ENCODE measurements around the gene PSORS1C1. TPM values are rescaled to one million over a fixed set of nuclear protein-coding genes. Genes with fewer than 3 reads are reported as not detected.

PSORS1C1 gene
- total RNA-seq, 1 experiment from 2014 or later: not detected

GRCh38 chr6:31091680-31092079, 22.9 kb upstream of the PSORS1C1 start:
- in situ Hi-C loops (cut with HindIII; ENCODE audit: low pct_unique_long_range_greater_than_20kb, low sequenced_read_pairs): no loop called here
- DNase-seq (ENCODE audit: low read depth, low spot score): no peak

DNA sequence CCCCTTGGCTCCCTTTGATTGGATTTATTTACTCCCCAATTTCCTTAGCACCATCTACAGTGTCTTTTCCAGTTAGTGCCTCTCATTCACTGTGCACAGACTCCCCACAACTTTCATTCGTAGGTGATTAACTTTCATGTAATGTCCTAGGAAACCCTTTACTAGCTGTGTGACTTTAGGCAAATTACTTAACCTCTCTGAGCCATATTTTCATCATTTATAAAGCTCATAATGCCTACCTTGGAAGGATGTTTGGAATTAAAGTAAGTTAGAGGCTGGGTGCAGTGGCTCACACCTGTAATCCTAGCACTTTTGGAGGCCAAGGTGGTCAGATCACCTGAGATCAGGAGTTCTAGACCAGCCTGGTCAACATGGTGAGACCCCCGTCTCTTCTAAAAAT, 22.4 kb upstream of the PSORS1C1 start:
- no peak for DNase-seq (ENCODE audit: low read depth, low spot score)
- in situ Hi-C loops (cut with HindIII; ENCODE audit: low pct_unique_long_range_greater_than_20kb, low sequenced_read_pairs): no loop called here

DNA sequence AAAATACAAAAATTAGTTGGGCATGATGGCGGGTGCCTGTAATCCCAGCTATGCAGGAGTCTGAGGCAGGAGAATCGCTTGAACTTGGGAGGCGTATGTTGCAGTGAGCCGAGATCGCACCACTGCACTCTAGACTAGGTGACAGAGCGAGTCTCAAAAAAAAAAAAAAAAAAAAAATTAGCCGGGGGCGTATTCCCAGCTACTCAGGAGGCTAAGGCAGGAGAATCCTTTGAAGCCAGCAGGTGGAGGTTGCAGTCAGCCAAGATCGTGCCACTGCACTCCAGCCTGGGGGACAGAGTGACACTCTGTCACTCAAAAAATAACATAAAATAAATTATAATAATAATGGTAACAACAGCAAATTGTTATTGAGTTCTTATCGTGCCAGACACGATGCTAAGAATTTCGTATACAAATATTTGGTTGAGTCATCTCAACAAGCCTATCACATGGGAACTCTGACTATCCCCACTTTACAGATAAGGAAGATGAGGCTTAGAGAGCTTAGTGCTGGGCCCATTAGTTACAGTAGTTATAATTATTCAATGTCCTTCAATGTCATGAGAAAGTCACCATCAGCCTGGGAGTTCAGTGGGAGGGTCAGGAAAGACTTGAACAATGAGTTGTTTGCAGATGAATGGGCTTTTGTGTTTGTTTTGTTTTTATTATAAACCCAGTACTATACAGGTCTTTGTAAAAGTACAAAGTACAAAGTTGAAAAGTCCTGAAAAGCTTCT, 21.7 kb upstream of the PSORS1C1 start:
- in situ Hi-C loops (cut with HindIII; ENCODE audit: low pct_unique_long_range_greater_than_20kb, low sequenced_read_pairs): no loop called here
- DNase-seq (ENCODE audit: low read depth, low spot score): peak; percentile 76

DNA sequence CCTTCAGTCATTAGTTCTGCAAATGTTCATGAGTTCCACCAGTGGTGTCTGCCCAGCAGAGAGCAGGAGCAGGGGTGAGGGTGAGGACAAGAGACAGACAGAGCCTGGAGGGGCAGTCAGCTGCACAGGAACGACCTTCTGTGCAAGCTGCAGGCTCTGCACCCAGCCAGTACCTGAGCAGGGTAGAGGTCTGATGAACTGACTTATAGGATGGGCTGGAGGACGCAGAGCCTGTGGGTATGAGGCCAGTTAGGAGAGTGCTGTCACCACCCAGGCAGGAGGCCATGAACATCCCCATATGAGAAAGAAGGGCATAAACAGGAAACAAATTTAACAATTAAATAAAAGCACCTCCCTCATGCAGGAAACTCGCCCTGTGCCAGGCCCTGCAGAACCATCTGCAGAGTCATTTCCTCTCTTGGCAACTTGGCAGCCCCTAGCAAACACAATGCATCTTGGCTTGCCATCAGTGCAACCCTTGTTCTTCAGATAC, 20.2 kb upstream of the PSORS1C1 start:
- in situ Hi-C loops (cut with HindIII; ENCODE audit: low pct_unique_long_range_greater_than_20kb, low sequenced_read_pairs): no loop called here

DNA sequence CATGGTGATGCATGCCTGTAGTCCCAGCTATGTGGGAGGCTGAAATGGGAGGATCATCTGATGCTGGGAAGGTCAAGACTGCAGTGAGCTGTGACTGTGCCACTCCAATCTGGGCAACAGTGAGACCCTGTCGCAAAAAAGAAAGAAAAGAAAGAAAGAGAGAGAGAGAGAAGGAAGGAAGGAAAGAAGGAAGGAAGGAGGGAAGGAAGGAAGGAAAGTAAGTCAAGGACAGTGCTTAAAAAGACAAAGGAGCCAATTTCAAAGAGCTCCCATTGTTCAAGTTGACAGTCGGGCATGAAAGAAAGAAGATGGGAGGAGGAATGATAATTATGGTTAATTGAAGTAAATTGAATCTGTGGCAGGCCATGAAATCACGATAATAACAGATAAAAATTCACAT, 18.4 kb upstream of the PSORS1C1 start:
- in situ Hi-C loops (cut with HindIII; ENCODE audit: low pct_unique_long_range_greater_than_20kb, low sequenced_read_pairs): no loop called here
- DNase-seq (ENCODE audit: low read depth, low spot score): no peak

More for the DNA sequence above, 20.2 kb upstream of the PSORS1C1 start:
- no peak for DNase-seq (ENCODE audit: low read depth, low spot score)

- DNase-seq (ENCODE audit: low read depth, low spot score): no peak
- in situ Hi-C loops (cut with HindIII; ENCODE audit: low pct_unique_long_range_greater_than_20kb, low sequenced_read_pairs): no loop called here
These were observed 17.9 kb upstream of the PSORS1C1 start for GRCh38 chr6:31096656-31097055.

DNA sequence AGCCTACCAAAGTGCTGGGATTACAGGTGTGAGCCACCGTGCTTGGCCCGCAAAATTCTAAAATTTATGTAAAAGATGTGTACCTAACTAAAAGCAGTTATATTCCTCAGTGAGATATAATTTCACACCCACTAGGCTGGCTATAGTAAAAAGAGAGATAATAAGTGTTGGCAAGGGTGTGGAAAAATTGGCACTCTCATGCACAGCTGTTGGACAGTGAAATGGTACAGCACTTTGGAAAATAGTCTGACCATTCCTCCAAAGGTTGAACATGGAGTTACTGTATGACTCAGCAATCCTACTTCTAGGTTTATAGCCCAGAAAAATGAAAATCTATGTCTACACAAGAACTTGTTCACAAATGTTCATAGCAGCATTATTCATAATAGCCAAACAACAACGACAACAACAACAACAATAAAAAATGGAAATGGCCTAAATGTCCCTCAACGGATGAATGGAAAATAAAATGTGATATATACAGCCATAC, 16.1 kb upstream of the PSORS1C1 start:
- in situ Hi-C loops (cut with HindIII; ENCODE audit: low pct_unique_long_range_greater_than_20kb, low sequenced_read_pairs): no loop called here
- no peak for DNase-seq (ENCODE audit: low read depth, low spot score)

- in situ Hi-C loops (cut with HindIII; ENCODE audit: low pct_unique_long_range_greater_than_20kb, low sequenced_read_pairs): no loop called here
- DNase-seq (ENCODE audit: low read depth, low spot score): no peak
These were observed 11.5 kb upstream of the PSORS1C1 start for GRCh38 chr6:31103136-31103535.

DNA sequence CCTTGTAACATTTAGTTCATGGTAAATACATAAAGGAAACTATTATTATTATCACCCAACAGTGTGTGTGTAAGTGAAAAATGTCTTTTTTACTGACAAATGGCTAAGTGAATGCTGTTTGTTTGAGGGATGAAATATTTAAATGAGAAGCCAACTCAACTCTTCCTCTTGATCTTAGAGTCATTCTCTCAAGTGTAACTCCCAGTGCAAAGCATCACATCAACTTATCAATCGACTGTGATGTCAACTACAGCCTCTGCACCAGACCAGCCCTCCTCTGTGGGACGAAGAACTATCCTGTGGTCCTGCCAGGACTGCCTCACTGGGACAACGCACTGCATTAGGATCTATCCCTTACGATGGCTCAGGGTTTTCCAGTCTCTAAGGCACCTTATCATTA, 7.5 kb upstream of the PSORS1C1 start:
- in situ Hi-C loops (cut with HindIII; ENCODE audit: low pct_unique_long_range_greater_than_20kb, low sequenced_read_pairs): no loop called here
- DNase-seq (ENCODE audit: low read depth, low spot score): no peak

- DNase-seq (ENCODE audit: low read depth, low spot score): no peak
- in situ Hi-C loops (cut with HindIII; ENCODE audit: low pct_unique_long_range_greater_than_20kb, low sequenced_read_pairs): no loop called here
These were observed 3.6 kb upstream of the PSORS1C1 start for GRCh38 chr6:31110825-31111582.

DNA sequence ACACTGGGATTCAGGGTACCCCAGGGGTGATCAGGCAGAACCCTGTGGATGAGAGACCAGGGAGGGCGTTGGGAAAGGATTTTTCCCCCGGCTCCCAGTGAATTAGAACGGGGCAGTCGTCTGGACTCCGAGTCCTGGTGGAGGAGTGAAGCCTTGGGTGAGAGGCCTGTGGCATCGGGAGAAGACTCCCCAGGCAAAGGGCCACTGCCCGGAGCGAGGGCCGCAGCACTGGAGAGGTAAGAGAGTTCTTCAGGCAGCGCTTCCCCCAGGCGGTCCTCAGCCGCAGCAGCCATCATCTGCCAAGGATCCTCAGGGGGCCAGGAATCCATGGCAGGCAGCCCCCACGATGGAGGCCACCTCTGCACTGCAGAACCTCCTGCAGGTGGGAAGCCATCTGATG, 2.9 kb upstream of the PSORS1C1 start:
- in situ Hi-C loops (cut with HindIII; ENCODE audit: low pct_unique_long_range_greater_than_20kb, low sequenced_read_pairs): no loop called here
- DNase-seq (ENCODE audit: low read depth, low spot score): no peak

GRCh38 chr6:31112478-31112877, 2.1 kb upstream of the PSORS1C1 start, which contains the start of gene C6orf15:
C6orf15 (minus strand) TSS chr6:31112575; CDS start chr6:31112555, 20 bp downstream.
- DNase-seq (ENCODE audit: low read depth, low spot score): no peak

GRCh38 chr6:31113861-31114540, 599 bp upstream of the PSORS1C1 start:
- in situ Hi-C loops (cut with HindIII; ENCODE audit: low pct_unique_long_range_greater_than_20kb, low sequenced_read_pairs): no loop called here
- no peak for DNase-seq (ENCODE audit: low read depth, low spot score)

More at GRCh38 chr6:31112478-31112877, 2.1 kb upstream of the PSORS1C1 start, which contains the start of gene C6orf15:
- in situ Hi-C loops (cut with HindIII; ENCODE audit: low pct_unique_long_range_greater_than_20kb, low sequenced_read_pairs): no loop called here

GRCh38 chr6:31114970-31115849, 610 bp downstream of the PSORS1C1 start:
- in situ Hi-C loops (cut with HindIII; ENCODE audit: low pct_unique_long_range_greater_than_20kb, low sequenced_read_pairs): no loop called here
- DNase-seq (ENCODE audit: low read depth, low spot score): peak; percentile 75

DNA sequence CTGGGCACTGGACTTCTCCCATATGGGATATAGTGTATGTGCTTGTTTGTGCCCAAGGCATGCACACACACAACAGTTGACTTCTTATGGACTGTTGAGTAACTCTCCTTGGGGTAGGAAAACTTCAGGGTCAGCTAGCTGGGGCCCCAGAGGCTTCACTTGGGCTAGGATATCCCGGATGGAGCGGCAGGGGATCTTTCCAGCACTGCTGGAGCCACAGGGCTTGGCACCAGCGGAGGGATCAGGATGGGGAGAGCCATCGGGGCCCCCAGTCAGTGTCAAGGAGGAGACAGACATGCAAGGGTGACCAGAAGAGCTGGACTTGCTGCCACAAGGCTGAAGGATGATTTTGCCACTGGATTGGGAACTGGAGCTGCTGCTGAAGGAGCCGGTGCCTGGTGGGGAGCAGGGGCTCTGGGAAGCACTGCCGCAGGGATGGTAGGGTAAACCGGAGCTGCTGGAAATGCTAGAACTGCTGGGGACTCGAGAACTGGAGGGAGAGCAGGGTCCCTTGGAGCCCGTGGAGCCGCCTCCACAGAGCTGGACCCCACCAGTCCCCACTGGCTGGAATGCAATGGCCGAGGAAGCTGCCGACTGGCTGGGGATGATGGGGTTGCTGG, 1.5 kb downstream of the PSORS1C1 start:
- in situ Hi-C loops (cut with HindIII; ENCODE audit: low pct_unique_long_range_greater_than_20kb, low sequenced_read_pairs): no loop called here
- no peak for DNase-seq (ENCODE audit: low read depth, low spot score)

DNA sequence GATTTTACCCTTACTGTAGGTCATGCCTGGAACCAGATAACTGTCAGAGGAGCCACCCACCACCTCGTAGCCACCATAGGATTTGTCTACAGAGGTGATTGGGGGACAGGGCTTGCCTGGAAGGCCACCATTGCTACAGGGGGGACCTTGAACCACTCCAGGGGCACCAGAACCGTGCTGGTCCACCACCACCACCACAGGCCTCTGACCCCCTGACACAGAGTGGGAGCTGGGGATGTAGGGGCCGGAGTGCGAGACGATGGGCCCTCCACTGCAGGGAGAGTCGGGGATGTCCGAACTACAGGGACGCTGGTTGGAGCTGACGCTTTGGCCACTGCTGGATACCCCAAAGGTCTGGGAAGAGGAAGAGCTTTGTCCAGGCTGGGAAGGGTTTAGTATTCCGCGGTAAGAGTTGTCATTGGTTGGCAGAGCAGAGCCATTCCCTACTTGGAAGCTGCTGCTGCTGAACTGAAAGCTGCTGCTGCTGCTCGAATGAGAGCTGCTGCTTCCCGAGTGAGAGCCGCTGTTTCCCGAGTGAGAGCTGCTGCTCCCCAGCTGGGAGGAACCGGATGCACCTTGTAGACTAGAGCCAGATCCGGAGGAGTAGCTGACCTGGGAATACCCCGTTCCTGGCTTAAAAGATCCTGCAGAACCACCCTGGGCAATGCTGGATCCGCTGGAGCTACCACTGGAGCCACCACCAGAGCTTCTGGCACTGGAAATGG, 2.2 kb downstream of the PSORS1C1 start:
- in situ Hi-C loops (cut with HindIII; ENCODE audit: low pct_unique_long_range_greater_than_20kb, low sequenced_read_pairs): no loop called here
- no peak for DNase-seq (ENCODE audit: low read depth, low spot score)
